Mesodermal cell (in vitro differentiated cells): ENCODE data around the gene UBE2V1.
A peak's percentile ranks its signal among the peaks of the same experiment; 100 is the strongest.

Experiments
- H3K27ac ChIP-seq: 2 replicates; pipeline ENCODE4 v1.7.0; 2013; ENCODE audit warnings: mild to moderate bottlenecking, low read depth, low read length, moderate library complexity; ENCODE audit not compliant: severe bottlenecking
- H3K36me3 ChIP-seq: 2 replicates; pipeline ENCODE4 v1.7.1; 2013; ENCODE audit warnings: mild to moderate bottlenecking, low read length, moderate library complexity; ENCODE audit not compliant: control insufficient read depth, insufficient read depth
- H3K4me1 ChIP-seq: one replicate; pipeline ENCODE4 v1.7.1; 2013; ENCODE audit warnings: mild to moderate bottlenecking, low read length; ENCODE audit not compliant: insufficient read depth, control insufficient read depth, poor library complexity, severe bottlenecking
- H3K4me3 ChIP-seq: 2 replicates; pipeline ENCODE4 v1.7.0; 2013; ENCODE audit warnings: low read length, control low read depth, mild to moderate bottlenecking; ENCODE audit not compliant: insufficient read depth, poor library complexity, severe bottlenecking; ENCODE audit errors: extremely low read depth
- H3K9me3 ChIP-seq: 2 replicates; pipeline ENCODE4 v1.7.1; 2013; ENCODE audit warnings: mild to moderate bottlenecking, low read length, moderate library complexity; ENCODE audit not compliant: control insufficient read depth
- WGBS, 2 experiments: methylation state at CpG; one replicate each; pipeline ENCODE4 v1.1.5; 2013; ENCODE audit warnings: missing lambda C conversion rate in 2 of 2; ENCODE audit not compliant: insufficient coverage in 2 of 2; 5-methylcytosine and 5-hydroxymethylcytosine counted together

Gene UBE2V1

DNA sequence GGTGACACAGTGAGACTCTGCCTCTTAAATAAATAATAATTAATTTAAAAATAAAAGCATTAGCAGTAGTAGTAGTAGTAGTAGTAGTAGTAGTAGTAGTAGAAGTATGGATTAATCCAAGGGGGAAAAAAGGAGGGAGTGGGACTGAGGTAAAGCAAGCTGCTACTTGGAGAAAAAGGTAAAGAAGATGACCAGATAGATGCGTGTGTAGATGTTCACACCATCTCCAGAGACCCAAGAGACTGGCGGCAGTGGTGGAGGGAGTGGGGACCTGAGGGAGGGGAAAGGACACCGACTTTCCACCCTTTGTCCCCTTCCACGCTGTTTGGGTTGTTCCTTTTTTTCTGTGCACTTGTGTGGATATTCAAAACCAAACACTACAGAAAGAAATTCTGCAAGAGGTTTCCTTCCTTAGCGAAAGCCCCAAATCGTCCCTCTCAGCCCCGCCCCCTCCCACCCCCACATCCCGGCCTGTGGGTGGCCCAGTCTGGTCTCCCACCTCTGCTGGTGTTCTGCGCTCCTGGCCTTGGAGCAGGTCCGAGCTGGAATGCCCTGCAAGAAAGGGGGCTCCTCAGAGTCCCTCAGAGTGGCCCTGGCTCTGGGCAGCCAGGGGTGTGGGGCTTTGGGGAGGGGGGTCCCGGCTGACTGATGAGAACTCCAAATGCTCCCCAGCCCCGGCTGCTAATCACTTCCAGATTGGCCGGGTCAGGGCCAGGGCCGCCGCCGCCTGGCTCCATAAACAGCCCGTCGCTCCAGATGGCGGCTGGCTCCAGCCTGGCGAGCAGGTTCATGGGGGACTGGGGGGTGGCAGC is 60.2 kb downstream of the UBE2V1 start:
- 67 to 86% methylated on average over 5 to 9 of the region's 20 CpGs for WGBS, 2 experiments
- Histone ChIP-seq H3K27ac (no peak overlapping the region), H3K36me3 (no peaks in the 10 kb centered on the region), H3K9me3 (no peaks in the 10 kb centered on the region), H3K4me1 (peaks cover 10% of the 10 kb centered on the region), H3K4me3 (no peak overlapping the region)

GRCh38 chr20:50050660-50051308 is 62.2 kb downstream of the UBE2V1 start:
- H3K4me1 ChIP-seq = peaks cover 17% of the 10 kb centered on the region
- H3K9me3 ChIP-seq = no peaks in the 10 kb centered on the region
- no peaks in the 10 kb centered on the region for H3K36me3 ChIP-seq
- H3K27ac ChIP-seq = no peak overlapping the region
- H3K4me3 ChIP-seq = no peak overlapping the region
- 87 to 90% methylated on average over 10 of the region's 11 CpGs for WGBS, 2 experiments

DNA sequence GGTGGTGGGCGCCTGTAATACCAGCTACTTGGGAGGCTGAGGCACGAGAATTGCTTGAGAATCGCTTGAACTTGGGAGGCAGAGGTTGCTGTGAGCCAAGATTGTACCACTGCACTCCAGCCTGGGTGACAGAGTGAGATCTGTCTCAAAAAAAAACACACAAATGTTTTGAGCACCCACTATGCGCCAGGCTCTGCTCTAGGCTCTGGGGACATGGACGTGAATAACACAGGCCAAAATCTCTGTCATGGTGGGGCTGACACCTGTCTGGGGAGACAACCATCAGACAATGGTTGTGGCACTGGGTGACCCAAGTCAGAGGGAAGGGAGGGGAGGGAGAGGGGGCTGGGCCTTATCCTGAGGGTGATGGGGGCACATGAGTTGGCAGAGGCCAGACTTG is 62.7 kb downstream of the UBE2V1 start:
- peaks cover 12% of the 10 kb centered on the region for H3K4me1 ChIP-seq
- H3K4me3 ChIP-seq = no peak overlapping the region
- H3K27ac ChIP-seq = no peak overlapping the region
- 88 to 97% methylated on average over 4 to 5 of the region's 5 CpGs for WGBS, 2 experiments
- no peaks in the 10 kb centered on the region for H3K9me3 ChIP-seq
- no peaks in the 10 kb centered on the region for H3K36me3 ChIP-seq

DNA sequence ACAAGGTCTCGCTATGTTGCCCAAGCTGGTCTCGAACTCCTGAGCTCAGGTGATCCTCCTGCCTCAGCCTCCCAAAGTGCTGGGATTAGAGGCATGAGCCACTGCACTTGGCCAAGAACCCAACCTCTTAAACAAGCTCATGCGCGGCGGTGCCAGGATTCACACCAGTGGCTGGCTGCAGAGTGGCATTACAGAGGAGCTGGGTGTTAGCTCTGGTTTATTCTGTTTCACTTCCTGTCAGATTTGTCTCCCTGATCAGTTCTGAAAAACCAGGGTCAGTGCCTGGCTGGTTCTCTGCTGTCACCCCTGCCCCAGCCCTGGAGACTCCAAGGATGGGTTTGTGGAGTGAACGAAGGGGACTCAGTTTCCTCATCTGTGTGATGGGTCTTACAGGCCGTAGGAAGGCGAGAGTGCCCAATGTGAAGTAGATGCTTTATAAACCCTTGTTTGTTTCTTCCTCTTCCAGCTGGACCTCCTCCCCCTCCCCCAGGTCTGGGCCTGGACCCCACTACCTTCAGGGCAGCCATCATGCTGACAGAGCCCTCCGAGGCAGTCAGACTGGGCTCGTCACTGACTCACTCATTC is 63.4 kb downstream of the UBE2V1 start:
- 94 to 100% methylated on average over 8 of the region's 10 CpGs for WGBS, 2 experiments
- no peak overlapping the region for H3K4me3 ChIP-seq
- peaks cover 12% of the 10 kb centered on the region for H3K4me1 ChIP-seq
- no peak overlapping the region for H3K27ac ChIP-seq
- no peaks in the 10 kb centered on the region for H3K36me3 ChIP-seq
- no peaks in the 10 kb centered on the region for H3K9me3 ChIP-seq

- Histone ChIP-seq H3K9me3 (no peaks in the 10 kb centered on the region), H3K4me3 (no peak overlapping the region), H3K4me1 (peaks cover 20% of the 10 kb centered on the region), H3K27ac (no peak overlapping the region), H3K36me3 (no peaks in the 10 kb centered on the region)
- WGBS, 2 experiments = 89 to 93% methylated on average over 10 to 12 of the region's 16 CpGs
Measured at GRCh38 chr20:50048420-50049166, 64.4 kb downstream of the UBE2V1 start.

DNA sequence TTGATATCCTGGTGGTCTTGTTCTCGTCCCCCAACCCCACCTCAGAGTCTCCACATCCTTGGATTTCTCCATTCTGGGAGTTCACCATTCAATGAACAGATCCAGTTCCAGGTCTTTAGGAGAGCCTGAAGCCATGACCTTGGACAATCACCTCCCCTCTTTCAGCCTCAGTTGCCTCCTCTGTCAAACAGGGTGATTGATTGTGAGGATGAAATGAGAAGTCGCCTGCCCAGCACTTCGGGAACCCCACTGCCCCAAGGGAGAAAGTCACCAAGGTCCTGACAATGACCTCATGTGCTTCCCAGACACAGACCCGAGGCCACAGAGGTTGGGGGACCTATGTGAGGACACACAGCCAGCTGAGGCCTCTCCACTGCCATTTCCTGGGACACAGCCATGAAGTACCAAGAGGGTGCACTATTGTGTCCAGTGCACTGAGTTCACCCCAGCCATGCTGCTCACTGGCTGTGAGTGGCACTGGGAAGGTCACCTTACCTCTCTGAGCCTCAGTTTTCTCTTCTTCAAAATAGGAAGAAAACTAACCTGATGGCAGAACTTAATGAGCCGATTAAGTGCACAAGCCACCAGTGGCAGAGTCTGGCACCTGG is 68.5 kb downstream of the UBE2V1 start:
- Histone ChIP-seq H3K9me3 (no peaks in the 10 kb centered on the region), H3K4me1 (peaks cover 43% of the 10 kb centered on the region), H3K4me3 (no peak overlapping the region), H3K36me3 (no peaks in the 10 kb centered on the region), H3K27ac (no peak overlapping the region)
- WGBS, 2 experiments = 84 to 89% methylated on average over 4 of the region's 5 CpGs

GRCh38 chr20:50043573-50044352 is 69.2 kb downstream of the UBE2V1 start:
- H3K36me3 ChIP-seq = no peaks in the 10 kb centered on the region
- WGBS, 2 experiments = 94 to 95% methylated on average over 18 to 20 of the region's 22 CpGs
- no peaks in the 10 kb centered on the region for H3K9me3 ChIP-seq
- H3K4me1 ChIP-seq = peaks cover 44% of the 10 kb centered on the region
- H3K4me3 ChIP-seq = no peak overlapping the region
- no peak overlapping the region for H3K27ac ChIP-seq

- H3K27ac ChIP-seq = no peak overlapping the region
- no peaks in the 10 kb centered on the region for H3K36me3 ChIP-seq
- no peak overlapping the region for H3K4me3 ChIP-seq
- WGBS, 2 experiments = 94 to 97% methylated on average over 10 of the region's 10 CpGs
- peaks cover 44% of the 10 kb centered on the region for H3K4me1 ChIP-seq
- H3K9me3 ChIP-seq = no peaks in the 10 kb centered on the region
Measured at GRCh38 chr20:50042370-50043313, 70.3 kb downstream of the UBE2V1 start.

DNA sequence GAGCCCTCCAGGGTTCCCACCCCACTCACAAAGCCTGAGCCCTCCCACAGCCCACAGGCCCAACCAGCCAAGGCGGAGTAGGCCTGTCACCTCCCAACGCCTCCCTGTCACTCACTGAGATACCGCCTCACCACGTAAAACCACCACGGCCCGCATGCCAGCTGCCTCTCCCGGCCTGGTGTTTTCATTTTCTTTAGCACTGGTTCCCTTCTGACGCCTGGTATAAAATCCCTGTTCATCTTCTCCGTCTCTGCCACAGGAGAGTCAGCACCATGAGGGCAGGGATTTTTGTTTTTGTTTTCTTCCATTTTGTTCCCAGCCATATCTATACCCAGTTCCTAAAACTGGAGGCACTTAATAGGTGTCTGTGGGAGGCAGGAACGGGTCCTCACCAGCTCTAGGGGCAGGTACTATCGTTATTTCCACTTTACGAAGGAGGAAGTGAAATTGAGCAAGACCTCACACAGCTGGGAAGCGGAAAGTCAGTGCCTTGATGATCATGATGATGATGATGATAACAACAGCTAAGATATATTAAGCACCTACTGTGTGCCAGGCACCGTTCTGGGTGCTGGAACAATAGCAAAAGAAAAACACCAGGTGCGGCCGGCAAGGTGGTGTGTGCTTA is 71.6 kb downstream of the UBE2V1 start:
- Histone ChIP-seq H3K4me1 (peaks cover 38% of the 10 kb centered on the region), H3K27ac (peak overlapping the region; percentile 87), H3K36me3 (no peaks in the 10 kb centered on the region), H3K4me3 (no peak overlapping the region), H3K9me3 (no peaks in the 10 kb centered on the region)
- WGBS, 2 experiments = 87 to 90% methylated on average over 15 of the region's 16 CpGs
